Measurements from ENCODE around the gene MUSTN1.
A peak's percentile ranks its signal among the peaks of the same experiment; 100 is the strongest.

Gene MUSTN1

GRCh38 chr3:52801839-52802238 is 33.0 kb downstream of the MUSTN1 start:
- no peak for DNase-seq (ENCODE audit: low spot score)

- no peak for DNase-seq (ENCODE audit: low spot score)
Measured at GRCh38 chr3:52800079-52800478, 34.7 kb downstream of the MUSTN1 start.

- peak; percentile 27 for DNase-seq (ENCODE audit: low spot score)
Measured at GRCh38 chr3:52798978-52799476, 35.8 kb downstream of the MUSTN1 start.

- no peak for DNase-seq (ENCODE audit: low spot score)
Measured at GRCh38 chr3:52798376-52798977, 36.3 kb downstream of the MUSTN1 start.

GRCh38 chr3:52796411-52796810 is 38.4 kb downstream of the MUSTN1 start:
- no peak for DNase-seq (ENCODE audit: low spot score)

GRCh38 chr3:52795298-52795900 is 39.4 kb downstream of the MUSTN1 start:
- DNase-seq (ENCODE audit: low spot score), result no peak

GRCh38 chr3:52794612-52795099 is 40.2 kb downstream of the MUSTN1 start, which contains the start of gene ITIH3:
Gene ITIH3 (plus strand): TSS chr3:52794796. CDS start chr3:52794804, 8 bp downstream.
- DNase-seq (ENCODE audit: low spot score), result no peak

GRCh38 chr3:52793702-52794611 is 40.9 kb downstream of the MUSTN1 start:
- DNase-seq (ENCODE audit: low spot score), result no peak

GRCh38 chr3:52792961-52793695 is 41.7 kb downstream of the MUSTN1 start:
- DNase-seq (ENCODE audit: low spot score), result no peak

- no peak for DNase-seq (ENCODE audit: low spot score)
Measured at GRCh38 chr3:52792413-52792812, 42.4 kb downstream of the MUSTN1 start.

- no peak for DNase-seq (ENCODE audit: low spot score)
Measured at GRCh38 chr3:52791928-52792327, 42.9 kb downstream of the MUSTN1 start.

- DNase-seq (ENCODE audit: low spot score), result no peak
Measured at GRCh38 chr3:52791366-52791765, 43.5 kb downstream of the MUSTN1 start.

- DNase-seq (ENCODE audit: low spot score), result no peak
Measured at GRCh38 chr3:52790741-52791140, 44.1 kb downstream of the MUSTN1 start.

GRCh38 chr3:52790337-52790736 is 44.5 kb downstream of the MUSTN1 start:
- DNase-seq (ENCODE audit: low spot score), result no peak

GRCh38 chr3:52789746-52790040 is 45.1 kb downstream of the MUSTN1 start:
- no peak for DNase-seq (ENCODE audit: low spot score)

- DNase-seq (ENCODE audit: low spot score), result no peak
Measured at GRCh38 chr3:52788890-52789745, 45.7 kb downstream of the MUSTN1 start.

- DNase-seq (ENCODE audit: low spot score), result no peak
Measured at GRCh38 chr3:52787672-52788625, 46.9 kb downstream of the MUSTN1 start.

- no peak for DNase-seq (ENCODE audit: low spot score)
Measured at GRCh38 chr3:52787246-52787645, 47.6 kb downstream of the MUSTN1 start.

GRCh38 chr3:52786330-52787215 is 48.2 kb downstream of the MUSTN1 start:
- no peak for DNase-seq (ENCODE audit: low spot score)

All from LoVo (cell line).